K562 (cell line): ENCODE data around the gene ADAR. TPM values are rescaled to one million over a fixed set of nuclear protein-coding genes. Genes with fewer than 3 reads are reported as not detected.
A peak's percentile ranks its signal among the peaks of the same experiment; 100 is the strongest.

ENCODE experiments used
- BRD4 ChIP-seq: fragments of 200-600 bp; sonication (generic); IDR thresholded peaks from 2 replicates; pipeline ENCODE4 v1.6.1; 2017; ENCODE audit warnings: inconsistent platforms
- CBFA2T3 ChIP-seq: fragments of 450-650 bp; IDR thresholded peaks from 2 replicates; pipeline ENCODE4 v1.6.1; 2017
- DPF2 ChIP-seq: fragments of 450-650 bp; IDR thresholded peaks from 2 replicates; pipeline ENCODE4 v1.6.1; 2016
- ELF2 ChIP-seq: fragments of 250-450 bp; sonication (Bioruptor Pico); IDR thresholded peaks from 2 replicates; pipeline ENCODE4 v1.5.0; 2021; ENCODE audit warnings: mild to moderate bottlenecking
- HDAC6 ChIP-seq: IDR thresholded peaks from 2 replicates; pipeline ENCODE4 v1.6.1; 2012; ENCODE audit warnings: low read depth, mild to moderate bottlenecking, control low read depth, inconsistent platforms, low read length, moderate library complexity
- MEIS2 ChIP-seq: fragments of 450-650 bp; IDR thresholded peaks from 2 replicates; pipeline ENCODE4 v1.6.1; 2014; ENCODE audit warnings: mild to moderate bottlenecking; ENCODE audit not compliant: partially characterized antibody
- NELFE ChIP-seq: IDR thresholded peaks from 2 replicates; pipeline ENCODE4 v1.6.1; 2011; ENCODE audit warnings: mild to moderate bottlenecking; ENCODE audit not compliant: insufficient read depth, insufficient read length
- NFATC3 ChIP-seq: fragments of 450-650 bp; IDR thresholded peaks from 2 replicates; pipeline ENCODE4 v1.6.1; 2017; ENCODE audit warnings: mild to moderate bottlenecking
- RFX7 ChIP-seq: fragments of 250-450 bp; sonication (Bioruptor Pico); IDR thresholded peaks from 2 replicates; pipeline ENCODE4 v1.5.1; 2021; ENCODE audit warnings: mild to moderate bottlenecking
- SP2 ChIP-seq: IDR thresholded peaks from 2 replicates; pipeline ENCODE4 v1.6.1; 2011; ENCODE audit warnings: mild to moderate bottlenecking, low read depth, low read length, moderate library complexity; ENCODE audit not compliant: poor library complexity, severe bottlenecking; ENCODE audit errors: extremely low read depth
- ZC3H8 ChIP-seq: fragments of 450-650 bp; IDR thresholded peaks from 2 replicates; pipeline ENCODE4 v1.6.1; 2017
- ZNF197 ChIP-seq: fragments of 200-800 bp; sonication (Bioruptor generic); IDR thresholded peaks from 2 replicates; pipeline ENCODE4 v1.6.1; 2016; ENCODE audit warnings: low read depth, missing genetic modification characterization, missing compliant biosample characterization
- ZNF699 ChIP-seq: fragments of 250-450 bp; sonication (Bioruptor Pico); IDR thresholded peaks from 2 replicates; pipeline ENCODE4 v1.8.0; 2021; ENCODE audit warnings: mild to moderate bottlenecking, moderate library complexity; ENCODE audit not compliant: insufficient replicate concordance
- polyA plus RNA-seq, 8 experiments: library from polyadenylated mRNA; depleted of rRNA in 4 of 8; stranded (reverse) in 5 of 8; unstranded in 3 of 8; fragments of >200 nt; fragmentation: Nextera tagmentation in 2 of 8; fragmentation: Illumina TruSeq in 1 of 8; extraction: Ambion mirVana in 2 of 8; extraction: Trizol in 1 of 8; gene quantifications; 2 replicates each; pipeline versions ENCODE4 v1.2.1 to v1.2.3, GENCODE V29; 2011 to 2014; ENCODE audit warnings: inconsistent platforms in 1 of 8, missing spikeins in 1 of 8
- total RNA-seq, 7 experiments: library from RNA; depleted of rRNA in 6 of 7; stranded (reverse); fragments of >200 nt in 6 of 7; fragmentation: Illumina TruSeq in 2 of 7; extraction: Trizol in 2 of 7; gene quantifications; 2 replicates each; pipeline versions ENCODE4 v1.2.1 to v1.2.3, GENCODE V29; 2011 to 2021; ENCODE audit warnings: low replicate concordance in 1 of 7
- TF ChIP-seq, protein P1 (sequence below): sonication (generic); formaldehyde crosslinking; IDR thresholded peaks from 2 replicates; pipeline ENCODE4 v1.8.0; 2023; ENCODE audit warnings: mild to moderate bottlenecking, missing genetic modification reagents
- TF ChIP-seq, protein P2 (sequence below), 2 experiments: fragments of 250-450 bp in 1 of 2; fragments of 450-650 bp in 1 of 2; sonication (Bioruptor Pico) in 1 of 2; IDR thresholded peaks; 2 replicates each; pipeline versions ENCODE4 v1.6.1 to v1.8.0; 2016 to 2021; ENCODE audit warnings: mild to moderate bottlenecking in 2 of 2, moderate library complexity in 2 of 2, missing compliant biosample characterization in 1 of 2, missing genetic modification characterization in 1 of 2
- TF ChIP-seq, protein P3 (sequence below): fragments of 250-450 bp; sonication (Bioruptor Pico); IDR thresholded peaks from 2 replicates; pipeline ENCODE4 v1.4.0; 2020
- TF ChIP-seq, protein P4 (sequence below): sonication (generic); formaldehyde crosslinking; IDR thresholded peaks from 2 replicates; pipeline ENCODE4 v1.8.0; 2022; ENCODE audit warnings: mild to moderate bottlenecking, missing genetic modification reagents, borderline replicate concordance
- TF ChIP-seq, protein P5 (sequence below): fragments of 250-450 bp; sonication (Bioruptor Pico); IDR thresholded peaks from 2 replicates; pipeline ENCODE4 v1.8.0; 2021; ENCODE audit warnings: moderate library complexity, mild to moderate bottlenecking, inconsistent platforms

Gene ADAR
- total and polyA plus RNA-seq, 9 of the 15 experiments (the other 6 are each of a cell fraction or from before 2014, with no cell fraction given) = 30.1 to 123 (median 60.2) TPM

DNA sequence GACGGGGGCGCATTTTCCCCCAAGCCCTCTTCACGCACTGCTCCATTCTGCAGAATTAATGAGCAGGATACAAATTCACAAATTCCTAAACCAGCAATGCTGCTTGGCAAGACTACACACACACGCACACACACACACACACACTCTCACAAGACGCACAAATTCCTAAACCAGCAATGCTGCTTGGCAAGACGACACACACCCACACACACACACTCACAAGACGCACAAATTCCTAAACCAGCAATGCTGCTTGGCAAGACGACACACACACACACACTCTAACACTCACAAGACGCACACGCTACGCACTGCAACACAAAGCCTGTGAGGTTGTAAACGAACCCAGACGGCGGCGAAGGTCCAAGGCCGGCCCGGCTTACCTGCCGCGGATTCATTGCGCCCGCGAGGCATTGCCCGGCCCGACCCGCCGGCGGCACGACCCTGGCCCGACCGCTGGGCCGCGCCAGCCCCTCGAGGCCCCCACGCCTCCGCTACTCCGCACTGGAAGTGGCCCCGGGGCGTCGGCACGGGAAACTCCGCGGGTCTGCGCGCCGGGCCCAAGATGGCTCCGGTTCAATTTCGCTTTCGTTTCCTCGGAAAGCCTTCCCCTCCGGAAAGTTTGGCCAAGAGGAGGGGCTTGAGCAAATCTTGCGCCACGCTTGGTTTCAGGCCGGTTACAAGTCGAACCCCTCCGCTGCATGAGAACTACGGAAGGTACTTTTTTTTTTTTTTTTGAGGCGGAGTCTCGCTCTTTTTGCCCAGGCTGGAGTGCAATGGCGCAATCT, at the start of gene ADAR (continued):
- TF ChIP-seq, protein P1, sequence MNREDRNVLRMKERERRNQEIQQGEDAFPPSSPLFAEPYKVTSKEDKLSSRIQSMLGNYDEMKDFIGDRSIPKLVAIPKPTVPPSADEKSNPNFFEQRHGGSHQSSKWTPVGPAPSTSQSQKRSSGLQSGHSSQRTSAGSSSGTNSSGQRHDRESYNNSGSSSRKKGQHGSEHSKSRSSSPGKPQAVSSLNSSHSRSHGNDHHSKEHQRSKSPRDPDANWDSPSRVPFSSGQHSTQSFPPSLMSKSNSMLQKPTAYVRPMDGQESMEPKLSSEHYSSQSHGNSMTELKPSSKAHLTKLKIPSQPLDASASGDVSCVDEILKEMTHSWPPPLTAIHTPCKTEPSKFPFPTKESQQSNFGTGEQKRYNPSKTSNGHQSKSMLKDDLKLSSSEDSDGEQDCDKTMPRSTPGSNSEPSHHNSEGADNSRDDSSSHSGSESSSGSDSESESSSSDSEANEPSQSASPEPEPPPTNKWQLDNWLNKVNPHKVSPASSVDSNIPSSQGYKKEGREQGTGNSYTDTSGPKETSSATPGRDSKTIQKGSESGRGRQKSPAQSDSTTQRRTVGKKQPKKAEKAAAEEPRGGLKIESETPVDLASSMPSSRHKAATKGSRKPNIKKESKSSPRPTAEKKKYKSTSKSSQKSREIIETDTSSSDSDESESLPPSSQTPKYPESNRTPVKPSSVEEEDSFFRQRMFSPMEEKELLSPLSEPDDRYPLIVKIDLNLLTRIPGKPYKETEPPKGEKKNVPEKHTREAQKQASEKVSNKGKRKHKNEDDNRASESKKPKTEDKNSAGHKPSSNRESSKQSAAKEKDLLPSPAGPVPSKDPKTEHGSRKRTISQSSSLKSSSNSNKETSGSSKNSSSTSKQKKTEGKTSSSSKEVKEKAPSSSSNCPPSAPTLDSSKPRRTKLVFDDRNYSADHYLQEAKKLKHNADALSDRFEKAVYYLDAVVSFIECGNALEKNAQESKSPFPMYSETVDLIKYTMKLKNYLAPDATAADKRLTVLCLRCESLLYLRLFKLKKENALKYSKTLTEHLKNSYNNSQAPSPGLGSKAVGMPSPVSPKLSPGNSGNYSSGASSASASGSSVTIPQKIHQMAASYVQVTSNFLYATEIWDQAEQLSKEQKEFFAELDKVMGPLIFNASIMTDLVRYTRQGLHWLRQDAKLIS = 0 out of 2 replicates have a peak, but pooled peaks have one; percentile 29
- TF ChIP-seq MEIS2 = no peak
- TF ChIP-seq, protein P2, sequence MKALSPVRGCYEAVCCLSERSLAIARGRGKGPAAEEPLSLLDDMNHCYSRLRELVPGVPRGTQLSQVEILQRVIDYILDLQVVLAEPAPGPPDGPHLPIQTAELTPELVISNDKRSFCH (CRISPR knock-in tag; IDR thresholded peaks at IDR 0.05) = no peak
- TF ChIP-seq, protein P2 (tag; IDR thresholded peaks at IDR 0.05) = no peak
- TF ChIP-seq RFX7 (CRISPR knock-in tag) = no peak
- TF ChIP-seq, protein P3, sequence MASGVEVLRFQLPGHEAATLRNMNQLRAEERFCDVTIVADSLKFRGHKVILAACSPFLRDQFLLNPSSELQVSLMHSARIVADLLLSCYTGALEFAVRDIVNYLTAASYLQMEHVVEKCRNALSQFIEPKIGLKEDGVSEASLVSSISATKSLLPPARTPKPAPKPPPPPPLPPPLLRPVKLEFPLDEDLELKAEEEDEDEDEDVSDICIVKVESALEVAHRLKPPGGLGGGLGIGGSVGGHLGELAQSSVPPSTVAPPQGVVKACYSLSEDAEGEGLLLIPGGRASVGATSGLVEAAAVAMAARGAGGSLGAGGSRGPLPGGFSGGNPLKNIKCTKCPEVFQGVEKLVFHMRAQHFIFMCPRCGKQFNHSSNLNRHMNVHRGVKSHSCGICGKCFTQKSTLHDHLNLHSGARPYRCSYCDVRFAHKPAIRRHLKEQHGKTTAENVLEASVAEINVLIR (CRISPR knock-in tag) = no peak
- TF ChIP-seq ZNF197 (CRISPR knock-in tag) = no peak
- peak; percentile 17; the same call in 1 of the 2 replicates for TF ChIP-seq DPF2
- TF ChIP-seq, protein P4, sequence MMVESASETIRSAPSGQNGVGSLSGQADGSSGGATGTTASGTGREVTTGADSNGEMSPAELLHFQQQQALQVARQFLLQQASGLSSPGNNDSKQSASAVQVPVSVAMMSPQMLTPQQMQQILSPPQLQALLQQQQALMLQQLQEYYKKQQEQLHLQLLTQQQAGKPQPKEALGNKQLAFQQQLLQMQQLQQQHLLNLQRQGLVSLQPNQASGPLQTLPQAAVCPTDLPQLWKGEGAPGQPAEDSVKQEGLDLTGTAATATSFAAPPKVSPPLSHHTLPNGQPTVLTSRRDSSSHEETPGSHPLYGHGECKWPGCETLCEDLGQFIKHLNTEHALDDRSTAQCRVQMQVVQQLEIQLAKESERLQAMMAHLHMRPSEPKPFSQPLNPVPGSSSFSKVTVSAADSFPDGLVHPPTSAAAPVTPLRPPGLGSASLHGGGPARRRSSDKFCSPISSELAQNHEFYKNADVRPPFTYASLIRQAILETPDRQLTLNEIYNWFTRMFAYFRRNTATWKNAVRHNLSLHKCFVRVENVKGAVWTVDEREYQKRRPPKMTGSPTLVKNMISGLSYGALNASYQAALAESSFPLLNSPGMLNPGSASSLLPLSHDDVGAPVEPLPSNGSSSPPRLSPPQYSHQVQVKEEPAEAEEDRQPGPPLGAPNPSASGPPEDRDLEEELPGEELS (CRISPR knock-in tag) = peak; percentile 41; the same call in 1 of the 2 replicates
- no peak for TF ChIP-seq ZNF699 (CRISPR knock-in tag)
- no peak for TF ChIP-seq ELF2 (CRISPR knock-in tag)
- no peak for TF ChIP-seq NELFE
- TF ChIP-seq BRD4 = no peak
- no peak for TF ChIP-seq ZC3H8
- TF ChIP-seq CBFA2T3 = no peak
- TF ChIP-seq SP2 = no peak
- TF ChIP-seq, protein P5, sequence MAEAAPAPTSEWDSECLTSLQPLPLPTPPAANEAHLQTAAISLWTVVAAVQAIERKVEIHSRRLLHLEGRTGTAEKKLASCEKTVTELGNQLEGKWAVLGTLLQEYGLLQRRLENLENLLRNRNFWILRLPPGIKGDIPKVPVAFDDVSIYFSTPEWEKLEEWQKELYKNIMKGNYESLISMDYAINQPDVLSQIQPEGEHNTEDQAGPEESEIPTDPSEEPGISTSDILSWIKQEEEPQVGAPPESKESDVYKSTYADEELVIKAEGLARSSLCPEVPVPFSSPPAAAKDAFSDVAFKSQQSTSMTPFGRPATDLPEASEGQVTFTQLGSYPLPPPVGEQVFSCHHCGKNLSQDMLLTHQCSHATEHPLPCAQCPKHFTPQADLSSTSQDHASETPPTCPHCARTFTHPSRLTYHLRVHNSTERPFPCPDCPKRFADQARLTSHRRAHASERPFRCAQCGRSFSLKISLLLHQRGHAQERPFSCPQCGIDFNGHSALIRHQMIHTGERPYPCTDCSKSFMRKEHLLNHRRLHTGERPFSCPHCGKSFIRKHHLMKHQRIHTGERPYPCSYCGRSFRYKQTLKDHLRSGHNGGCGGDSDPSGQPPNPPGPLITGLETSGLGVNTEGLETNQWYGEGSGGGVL (CRISPR knock-in tag) = no peak
- no peak for TF ChIP-seq NFATC3
- no peak for TF ChIP-seq HDAC6
